Measurements from ENCODE around the gene DLG2. TPM values are rescaled to one million over a fixed set of nuclear protein-coding genes. Genes with fewer than 3 reads are reported as not detected.
"Not testable (repeated sequence)": the region's sequence is repeated elsewhere in the genome, so short reads cannot be mapped to it uniquely, and the experiment has no call there.

The DLG2 gene
- total RNA-seq, 1 donor from 2014 or later, result 7.2 TPM

GRCh38 chr11:84319863-84320262 is 1307.3 kb downstream of the DLG2 start:
- ATAC-seq, result no peak
- TF ChIP-seq CTCF (IDR thresholded peaks at IDR 0.05), result no peak
- intact Hi-C loops (cut with DNase I), result no loop called here
- no peaks in the 10 kb centered on the region for H3K4me1 ChIP-seq
- H3K27ac ChIP-seq, result no peak overlapping the region
- H3K4me3 ChIP-seq, result no peak overlapping the region
- no peaks in the 10 kb centered on the region for H3K9me3 ChIP-seq
- DNase-seq, result no peak
- H3K27me3 ChIP-seq (ENCODE audit: low read depth), result no peaks in the 10 kb centered on the region
- no peaks in the 10 kb centered on the region for H3K36me3 ChIP-seq

GRCh38 chr11:84316866-84317555 is 1310.1 kb downstream of the DLG2 start:
- Histone ChIP-seq H3K4me3 (no peak overlapping the region), H3K27me3 (ENCODE audit: low read depth) (no peaks in the 10 kb centered on the region), H3K27ac (no peak overlapping the region), H3K36me3 (no peaks in the 10 kb centered on the region), H3K9me3 (no peaks in the 10 kb centered on the region), H3K4me1 (no peaks in the 10 kb centered on the region)
- ATAC-seq (peak in 1 of 2 donors; percentile 42), DNase-seq (no peak)
- TF ChIP-seq CTCF (IDR thresholded peaks at IDR 0.05), result no peak
- intact Hi-C loops (cut with DNase I), result no loop called here

GRCh38 chr11:84313830-84314359 is 1313.2 kb downstream of the DLG2 start:
- intact Hi-C loops (cut with DNase I), result no loop called here
- Histone ChIP-seq H3K4me1 (no peaks in the 10 kb centered on the region), H3K27me3 (ENCODE audit: low read depth) (no peaks in the 10 kb centered on the region), H3K27ac (no peak overlapping the region), H3K9me3 (no peaks in the 10 kb centered on the region), H3K36me3 (no peaks in the 10 kb centered on the region), H3K4me3 (no peak overlapping the region)
- TF ChIP-seq CTCF (IDR thresholded peaks at IDR 0.05), result no peak
- DNase-seq (no peak), ATAC-seq (no peak)

GRCh38 chr11:84310268-84310667 is 1316.9 kb downstream of the DLG2 start:
- intact Hi-C loops (cut with DNase I), result no loop called here
- H3K9me3 ChIP-seq, result no peaks in the 10 kb centered on the region
- H3K4me1 ChIP-seq, result no peaks in the 10 kb centered on the region
- no peak overlapping the region for H3K27ac ChIP-seq
- H3K36me3 ChIP-seq, result no peaks in the 10 kb centered on the region
- TF ChIP-seq CTCF (IDR thresholded peaks at IDR 0.05), result no peak
- H3K4me3 ChIP-seq, result no peak overlapping the region
- H3K27me3 ChIP-seq (ENCODE audit: low read depth), result no peaks in the 10 kb centered on the region
- no peak for DNase-seq
- no peak for ATAC-seq

- not testable (repeated sequence) for H3K4me1 ChIP-seq; H3K27ac ChIP-seq; ATAC-seq; H3K27me3 ChIP-seq (ENCODE audit: low read depth); H3K36me3 ChIP-seq; H3K4me3 ChIP-seq; DNase-seq; H3K9me3 ChIP-seq
- intact Hi-C loops (cut with DNase I), result loop anchor here (5.0 kb wide), 1 partner anchor 91 kb away; no protein-coding TSS in a partner anchor
These were observed 1318.7 kb downstream of the DLG2 start for GRCh38 chr11:84308491-84308890.

- Histone ChIP-seq H3K36me3 (no peaks in the 10 kb centered on the region), H3K4me1 (no peaks in the 10 kb centered on the region), H3K27ac (no peak overlapping the region), H3K4me3 (no peak overlapping the region), H3K27me3 (ENCODE audit: low read depth) (no peaks in the 10 kb centered on the region), H3K9me3 (no peaks in the 10 kb centered on the region)
- TF ChIP-seq CTCF (IDR thresholded peaks at IDR 0.05), result no peak
- no peak for ATAC-seq
- intact Hi-C loops (cut with DNase I), result no loop called here
- DNase-seq, result no peak
These were observed 1327.1 kb downstream of the DLG2 start for GRCh38 chr11:84300092-84300491.
